ENCODE results near the gene ENO4. TPM values are rescaled to one million over a fixed set of nuclear protein-coding genes. Genes with fewer than 3 reads are reported as not detected.

ENO4 gene
- total and polyA plus RNA-seq, 9 of the 15 experiments (the other 6 are each of a cell fraction or from before 2014, with no cell fraction given) = 0.07 TPM; not detected in 8

- H3K9me3 ChIP-seq (replicated peaks; ENCODE audit: control insufficient read depth, insufficient read depth, low read depth, low read length) = no peaks in the 10 kb centered on the region
- in situ Hi-C loops (cut with MboI) = no loop called here
- ChIA-PET CTCF (ENCODE audit: low intra/inter-chr PET ratio) (no interaction called here), POLR2A (no interaction called here)
- H3K9ac ChIP-seq (ENCODE audit: insufficient read depth in 1 of 2, low read depth in 2 of 2, low read length in 2 of 2) = no peak overlapping the region
- no peak for FAIRE-seq
- H3K27ac ChIP-seq (ENCODE audit: extremely low read depth, low read depth, low read length) = no peak overlapping the region
- no peaks in the 10 kb centered on the region for H3K9me1 ChIP-seq (ENCODE audit: control insufficient read depth, insufficient read depth, low read length)
- peaks cover 2 to 26% of the 10 kb centered on the region in 2 experiments; a peak in 2 of 5 replicates for H3K27me3 ChIP-seq (ENCODE audit: control insufficient read depth in 2 of 2, insufficient read depth in 2 of 2, low read length in 2 of 2)
- no peak for ATAC-seq
- 0 out of 5 replicates have a peak, but pooled peaks cover 0 to 3% of the 10 kb centered on the region in 2 experiments for H3K4me1 ChIP-seq (replicated peaks in 1 of 2; ENCODE audit: control insufficient read depth in 2 of 2, insufficient read depth in 2 of 2, low read length in 2 of 2)
- DNase-seq (ENCODE audit: extremely low read depth in 1 of 4, low spot score in 3 of 4) = no peak
- no peak overlapping the region for H2AFZ ChIP-seq (ENCODE audit: low read depth, low read length)
- no peaks in the 10 kb centered on the region for H4K20me1 ChIP-seq (replicated peaks; ENCODE audit: control insufficient read depth, insufficient read depth, low read length)
- no peak for TF ChIP-seq E2F6 (IDR thresholded peaks at IDR 0.05; ENCODE audit: borderline replicate concordance in 1 of 2, extremely low read depth in 1 of 2, insufficient read depth in 1 of 2, insufficient read length in 1 of 2, low read depth in 1 of 2, low read length in 1 of 2, poor library complexity in 1 of 2, severe bottlenecking in 1 of 2)
- TF ChIP-seq ATF7 (IDR thresholded peaks at IDR 0.05) = no peak
- TF ChIP-seq BRD4 (IDR thresholded peaks at IDR 0.05) = no peak
- no peak for TF ChIP-seq ETV1 (tag; conservative IDR thresholded peaks at IDR 0.05; ENCODE audit: low read depth)
- TF ChIP-seq BRCA1 (IDR thresholded peaks at IDR 0.05) = no peak
- TF ChIP-seq BRCA1 (CRISPR knock-in tag; IDR thresholded peaks at IDR 0.05) = no peak
- 0% methylated on average over 5 of the region's 7 CpGs for WGBS (ENCODE audit: insufficient coverage, low coverage, missing lambda C conversion rate)
- no peak overlapping the region for H3K4me2 ChIP-seq (ENCODE audit: insufficient read depth, low read length)
- intact Hi-C loops (cut with micrococcal nuclease) = no loop called here
- no peaks in the 10 kb centered on the region for H3K36me3 ChIP-seq (ENCODE audit: control insufficient read depth, insufficient read depth, low read length)
- no peak overlapping the region for H3K4me3 ChIP-seq
- H3K79me2 ChIP-seq (ENCODE audit: control insufficient read depth, insufficient read depth, low read length) = no peaks in the 10 kb centered on the region
- BruUV-seq (replicated peaks) = no TSS peak
Observed at GRCh38 chr10:116825901-116826300, 23.4 kb upstream of the ENO4 start.
